IPS-18c (cell line): ENCODE results near the gene GPR87.

ENCODE experiments used
- H3K4me3 ChIP-seq: 2 replicates; pipeline ENCODE4 v1.7.0; 2013; ENCODE audit warnings: low read depth, mild to moderate bottlenecking, low read length, moderate library complexity; ENCODE audit not compliant: insufficient read depth
- H3K9me3 ChIP-seq: one replicate; pipeline ENCODE4 v1.6.1; 2013; ENCODE audit warnings: mild to moderate bottlenecking, low read length, moderate library complexity; ENCODE audit not compliant: control insufficient read depth, insufficient read depth

Gene GPR87

DNA sequence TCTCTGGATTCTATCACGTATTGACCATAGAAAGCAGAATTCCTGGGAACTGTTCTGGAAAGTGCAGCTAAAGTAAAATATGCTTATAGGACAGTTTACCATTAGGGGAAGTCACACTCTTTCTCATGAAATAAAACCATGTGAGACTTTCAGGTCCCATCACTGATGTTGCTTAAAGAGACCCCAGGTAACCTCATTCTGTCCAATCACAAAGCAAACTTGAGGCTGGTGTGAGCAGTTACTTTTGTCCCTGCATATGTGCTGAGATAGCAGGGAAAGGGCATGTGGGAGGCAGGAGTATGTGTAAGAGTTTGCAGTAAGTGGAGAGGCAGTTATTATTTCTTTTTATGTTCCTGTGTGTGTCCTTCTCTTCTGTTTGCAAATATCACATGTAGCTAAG is 16.1 kb downstream of the GPR87 start:
- H3K9me3 ChIP-seq, result no peaks in the 10 kb centered on the region
- no peak overlapping the region for H3K4me3 ChIP-seq

DNA sequence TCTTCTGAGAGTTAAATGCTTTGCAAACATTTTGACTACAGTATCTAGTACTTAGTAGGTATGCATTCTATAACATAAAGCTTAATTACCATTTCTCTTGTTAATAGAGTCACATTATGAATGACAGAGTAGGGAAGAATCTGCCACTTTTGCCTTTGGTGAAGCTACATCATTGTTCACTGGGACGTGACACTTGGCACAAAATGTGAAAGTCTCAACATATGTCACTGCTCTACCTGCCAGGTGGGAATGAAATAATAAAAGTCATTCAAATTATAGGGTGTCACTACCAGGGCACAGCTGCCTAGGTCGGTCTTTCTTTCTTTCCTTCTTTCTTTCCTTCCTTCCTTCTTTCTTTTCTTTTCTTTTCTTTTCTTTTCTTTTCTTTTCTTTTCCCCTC is 17.6 kb downstream of the GPR87 start:
- H3K9me3 ChIP-seq, result no peaks in the 10 kb centered on the region
- no peak overlapping the region for H3K4me3 ChIP-seq

GRCh38 chr3:151297429-151297828 is 19.2 kb downstream of the GPR87 start:
- no peaks in the 10 kb centered on the region for H3K9me3 ChIP-seq
- H3K4me3 ChIP-seq, result no peak overlapping the region

DNA sequence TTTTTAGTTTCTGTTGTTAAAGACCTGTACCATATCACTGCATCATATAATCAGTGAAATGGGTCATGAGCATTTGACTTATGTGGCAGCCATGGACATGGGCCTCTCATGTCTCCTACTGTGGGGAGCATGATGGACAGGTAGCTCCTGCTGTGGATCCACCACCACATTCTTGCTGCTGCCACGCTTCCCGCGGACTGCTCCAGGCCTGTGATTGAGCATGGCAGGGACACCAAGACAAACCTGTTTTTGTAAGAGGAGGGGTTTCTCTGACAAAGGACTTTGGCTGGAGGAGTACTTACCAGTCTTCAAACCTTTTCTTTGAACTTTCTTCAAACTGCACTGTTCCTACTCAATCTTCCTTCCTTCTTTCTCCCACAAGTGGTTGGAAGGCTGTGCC is 20.4 kb downstream of the GPR87 start:
- H3K4me3 ChIP-seq, result no peak overlapping the region
- no peaks in the 10 kb centered on the region for H3K9me3 ChIP-seq

GRCh38 chr3:151293127-151293526 is 23.5 kb downstream of the GPR87 start:
- Histone ChIP-seq H3K9me3 (no peaks in the 10 kb centered on the region), H3K4me3 (no peak overlapping the region)

DNA sequence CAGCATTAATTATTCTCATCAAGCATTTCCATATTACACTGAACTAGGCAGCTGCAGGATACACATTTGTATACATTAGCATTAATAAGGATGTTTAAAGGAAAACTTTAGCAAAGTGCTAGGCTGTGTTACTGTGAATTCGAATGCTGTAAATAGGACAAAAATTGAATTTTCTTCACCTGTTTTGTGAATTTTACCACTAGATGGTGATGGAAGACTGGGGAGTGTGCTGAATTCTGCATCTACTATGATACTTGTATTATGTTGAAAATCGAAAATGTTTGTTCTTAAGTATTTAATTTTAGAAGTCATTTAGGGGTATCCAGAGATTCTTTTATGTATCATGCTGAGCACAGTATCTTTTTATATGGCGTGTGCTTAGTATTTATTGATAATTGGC is 25.9 kb downstream of the GPR87 start:
- Histone ChIP-seq H3K9me3 (no peaks in the 10 kb centered on the region), H3K4me3 (no peak overlapping the region)

GRCh38 chr3:151289445-151289844 is 27.2 kb downstream of the GPR87 start:
- no peaks in the 10 kb centered on the region for H3K9me3 ChIP-seq

DNA sequence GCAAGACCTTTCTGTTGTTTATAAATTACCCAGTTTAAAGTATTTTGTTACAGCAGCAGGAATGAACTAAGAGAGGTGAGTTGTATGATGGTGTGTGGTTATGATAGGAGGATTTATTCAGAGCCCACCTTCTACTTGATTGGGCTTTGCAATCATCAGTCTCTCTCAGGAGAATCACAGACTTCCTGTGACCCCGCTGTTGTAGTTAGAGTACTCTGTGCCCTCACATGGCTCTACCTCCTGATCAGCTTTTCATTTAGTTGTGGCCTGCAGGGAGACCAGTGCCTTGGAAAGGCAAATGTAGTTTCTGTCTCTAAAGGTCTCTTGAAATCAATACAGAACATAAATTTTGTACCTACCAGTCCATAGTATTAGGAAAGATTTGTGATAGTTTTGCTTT is 30.7 kb downstream of the GPR87 start:
- H3K4me3 ChIP-seq, result no peak overlapping the region
- no peaks in the 10 kb centered on the region for H3K9me3 ChIP-seq

More at GRCh38 chr3:151289445-151289844, 27.2 kb downstream of the GPR87 start:
- no peak overlapping the region for H3K4me3 ChIP-seq

DNA sequence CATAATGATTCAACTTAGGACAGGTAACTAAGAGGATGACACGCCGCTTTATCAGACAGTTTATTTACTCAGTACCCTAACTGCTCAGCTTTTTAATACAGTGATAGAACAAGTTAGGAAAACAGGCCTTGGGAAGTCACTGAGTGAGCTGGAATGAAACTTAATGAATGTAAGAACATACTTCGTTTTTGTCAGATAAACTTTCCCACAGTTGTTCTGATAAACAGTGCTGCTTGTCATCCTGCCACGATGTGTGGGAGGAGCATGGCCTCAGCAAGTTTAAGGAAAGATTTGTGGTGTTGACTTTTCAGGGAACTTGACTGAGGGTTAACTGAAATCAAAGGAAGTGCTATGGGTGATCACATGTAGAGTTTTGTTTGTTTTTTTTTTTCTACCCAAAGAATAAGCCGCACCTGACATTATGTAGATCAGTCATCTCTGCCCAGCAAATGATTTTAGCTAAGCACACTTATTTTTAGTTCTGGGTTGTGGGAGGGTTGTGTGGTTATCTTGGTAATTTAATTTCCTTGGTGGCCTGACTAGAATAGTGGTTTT is 32.6 kb downstream of the GPR87 start:
- Histone ChIP-seq H3K4me3 (no peak overlapping the region), H3K9me3 (no peaks in the 10 kb centered on the region)

DNA sequence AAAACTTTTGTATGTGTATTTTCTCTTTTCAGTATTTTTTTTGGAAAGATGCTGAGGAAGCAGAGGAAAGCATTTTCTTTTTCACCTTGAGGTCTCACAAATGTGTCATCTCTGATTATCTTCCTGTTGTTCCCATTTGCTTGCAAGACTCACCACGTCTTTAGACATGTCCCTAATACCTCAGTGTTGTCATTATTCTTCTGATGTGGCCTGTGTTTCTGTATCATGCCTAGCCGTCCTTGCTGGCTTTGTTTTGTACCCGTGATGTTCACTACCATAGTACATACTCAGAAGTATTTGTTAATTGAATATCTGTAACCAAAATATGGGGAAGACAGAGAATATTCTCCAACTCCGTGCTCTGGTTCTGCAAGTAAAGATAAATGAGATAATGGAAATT is 33.2 kb downstream of the GPR87 start:
- Histone ChIP-seq H3K4me3 (no peak overlapping the region), H3K9me3 (no peaks in the 10 kb centered on the region)

GRCh38 chr3:151282921-151283320 is 33.7 kb downstream of the GPR87 start:
- Histone ChIP-seq H3K4me3 (no peak overlapping the region), H3K9me3 (no peaks in the 10 kb centered on the region)

DNA sequence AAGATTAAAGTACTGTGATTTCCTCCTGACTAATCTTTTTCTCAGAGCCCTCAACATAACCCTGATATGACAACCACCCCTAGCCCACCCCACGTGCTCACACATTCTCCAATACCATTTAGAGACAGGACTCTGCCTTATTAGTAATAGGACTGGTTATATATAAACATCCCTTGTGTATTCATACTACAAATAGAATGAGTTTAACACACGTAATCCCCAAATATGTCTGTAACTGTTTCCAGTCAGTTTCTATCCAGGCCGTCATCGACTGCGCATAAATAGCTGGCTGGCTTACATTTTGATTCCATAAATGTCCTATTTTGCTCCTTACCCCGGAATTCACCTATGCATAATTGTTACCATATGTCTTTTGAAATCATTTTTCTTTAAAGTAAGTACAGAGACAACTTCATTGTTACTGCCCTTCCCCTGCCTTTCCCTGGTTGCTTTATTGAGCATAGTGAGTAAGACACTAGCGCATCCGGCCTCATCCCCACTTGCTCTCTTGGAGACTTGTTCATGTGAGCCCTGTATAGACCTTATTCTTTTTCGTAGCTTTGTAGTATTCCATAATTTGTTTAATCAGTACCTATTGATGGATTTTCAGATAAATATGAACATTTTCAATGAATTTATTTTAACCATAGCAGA is 34.8 kb downstream of the GPR87 start:
- H3K4me3 ChIP-seq, result no peak overlapping the region
- H3K9me3 ChIP-seq, result no peaks in the 10 kb centered on the region

DNA sequence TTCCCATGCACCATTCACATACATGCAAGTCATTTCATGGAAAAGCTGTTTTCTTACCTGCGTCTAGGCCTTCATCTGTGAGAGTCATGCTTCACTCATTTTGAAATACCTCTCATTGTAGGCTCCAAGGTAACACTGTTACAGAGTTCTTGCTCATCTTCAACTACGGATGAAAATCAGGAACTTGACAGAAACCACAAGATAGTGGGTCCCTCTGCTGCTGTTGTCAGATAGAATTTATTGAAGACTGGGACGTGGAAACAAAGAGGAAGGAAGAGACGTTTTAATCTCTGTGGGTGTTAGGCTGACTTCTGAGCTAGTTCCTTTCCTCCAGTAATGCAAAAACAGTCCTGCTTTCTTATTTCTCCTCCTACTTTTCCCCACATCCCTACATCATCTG is 38.4 kb downstream of the GPR87 start, which contains the start of gene P2RY14:
Gene P2RY14, minus strand, starts transcription at position 313 of the 400 bp plus-strand sequence. CDS start 64,226 bp downstream, outside the sequence.
- no peak within 1 kb of the TSS for H3K4me3 ChIP-seq
- H3K9me3 ChIP-seq, result no peaks in the 10 kb centered on the region

- no peaks in the 10 kb centered on the region for H3K9me3 ChIP-seq
- no peak overlapping the region for H3K4me3 ChIP-seq
Observed at GRCh38 chr3:151276687-151277042, 40.0 kb downstream of the GPR87 start.

- Histone ChIP-seq H3K4me3 (no peak overlapping the region), H3K9me3 (no peaks in the 10 kb centered on the region)
Observed at GRCh38 chr3:151276038-151276686, 40.5 kb downstream of the GPR87 start.

DNA sequence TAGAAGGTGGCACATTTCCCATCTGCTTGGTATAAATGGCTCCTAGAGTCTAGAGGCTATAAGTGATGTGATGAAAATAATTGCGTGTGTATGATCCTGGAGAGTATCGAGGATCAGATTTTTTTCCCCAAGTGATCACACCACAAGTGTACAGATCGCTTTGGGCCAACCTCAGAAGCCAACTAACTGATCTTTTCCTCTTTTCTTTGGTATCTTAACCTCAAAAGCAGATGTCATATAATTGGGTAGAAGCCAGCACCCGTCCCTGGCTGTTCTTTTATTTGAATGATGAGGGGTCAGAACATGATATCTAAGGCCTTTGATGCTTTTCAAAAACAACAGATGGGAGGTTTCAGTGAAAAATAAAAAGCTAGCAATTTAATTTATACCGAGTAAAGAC is 41.5 kb downstream of the GPR87 start:
- Histone ChIP-seq H3K9me3 (no peaks in the 10 kb centered on the region), H3K4me3 (no peak overlapping the region)

DNA sequence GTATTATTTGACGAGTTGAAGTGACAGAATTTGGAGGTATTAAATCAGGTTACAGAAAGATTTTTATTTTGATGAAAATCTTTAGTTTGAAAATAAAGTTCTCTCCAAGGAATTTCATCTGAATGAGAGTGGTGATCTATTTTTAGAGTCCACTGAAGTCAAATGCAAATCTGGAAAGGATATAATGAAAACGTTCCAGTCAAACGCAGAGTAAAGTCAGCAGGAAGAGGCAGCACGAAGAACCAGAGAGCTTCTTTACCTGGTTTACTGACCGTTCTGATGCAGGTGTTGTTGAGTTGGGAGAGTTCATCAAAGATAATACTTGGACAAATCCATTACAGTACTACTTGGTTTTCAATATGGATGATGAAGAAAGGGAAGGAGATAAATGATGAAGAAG is 47.0 kb downstream of the GPR87 start:
- no peaks in the 10 kb centered on the region for H3K9me3 ChIP-seq
- H3K4me3 ChIP-seq, result no peak overlapping the region
